Globus pallidus (tissue), 1 donor: ENCODE data around the gene DRC3.
"Not testable (repeated sequence)": the region's sequence is repeated elsewhere in the genome, so short reads cannot be mapped to it uniquely, and the experiment has no call there.

ENCODE experiments used
- DNase-seq: peaks from one replicate; pipeline ENCODE4 v3.0.0-alpha.2; 2015; ENCODE audit warnings: low spot score

Gene DRC3

DNA sequence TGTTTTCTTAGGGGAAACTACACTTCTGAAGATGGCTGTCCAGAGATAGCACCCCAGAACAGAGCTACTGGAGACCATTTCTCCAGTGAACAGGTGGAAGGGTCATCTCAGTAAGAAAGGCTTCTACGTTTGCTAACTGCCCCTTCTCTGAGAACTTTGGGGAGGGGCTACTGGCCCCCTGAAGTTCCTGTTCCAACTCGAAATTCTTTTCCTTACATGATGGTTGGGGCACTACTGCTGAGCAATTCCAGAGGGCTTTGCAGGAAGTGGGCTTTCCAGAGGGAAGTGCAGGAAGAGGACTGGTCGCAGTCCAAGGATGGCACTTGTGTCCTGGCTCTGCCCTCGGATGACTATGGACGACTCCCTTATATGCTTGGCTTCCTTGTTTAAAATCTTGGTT lies 31.6 kb upstream of the DRC3 start:
- DNase-seq: no peak

DNA sequence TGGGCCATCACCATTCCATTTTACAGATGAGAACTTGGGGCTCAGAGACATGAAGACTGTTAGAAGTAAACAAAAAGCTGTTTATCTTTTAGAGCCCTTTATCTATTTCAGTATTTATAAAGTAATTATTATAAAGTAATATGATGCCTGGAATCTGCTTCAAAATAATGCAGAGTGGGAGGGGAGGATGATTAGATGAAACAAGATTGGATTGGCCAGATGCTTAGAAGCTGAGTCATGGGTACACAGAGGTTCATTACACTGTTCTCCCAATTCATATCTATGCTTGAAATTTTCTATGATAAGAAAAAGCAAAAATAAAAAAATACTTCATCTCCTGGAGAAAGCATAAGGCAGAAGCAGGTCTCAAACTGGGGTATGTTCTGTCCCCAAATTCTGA lies 29.8 kb upstream of the DRC3 start:
- no peak for DNase-seq

DNA sequence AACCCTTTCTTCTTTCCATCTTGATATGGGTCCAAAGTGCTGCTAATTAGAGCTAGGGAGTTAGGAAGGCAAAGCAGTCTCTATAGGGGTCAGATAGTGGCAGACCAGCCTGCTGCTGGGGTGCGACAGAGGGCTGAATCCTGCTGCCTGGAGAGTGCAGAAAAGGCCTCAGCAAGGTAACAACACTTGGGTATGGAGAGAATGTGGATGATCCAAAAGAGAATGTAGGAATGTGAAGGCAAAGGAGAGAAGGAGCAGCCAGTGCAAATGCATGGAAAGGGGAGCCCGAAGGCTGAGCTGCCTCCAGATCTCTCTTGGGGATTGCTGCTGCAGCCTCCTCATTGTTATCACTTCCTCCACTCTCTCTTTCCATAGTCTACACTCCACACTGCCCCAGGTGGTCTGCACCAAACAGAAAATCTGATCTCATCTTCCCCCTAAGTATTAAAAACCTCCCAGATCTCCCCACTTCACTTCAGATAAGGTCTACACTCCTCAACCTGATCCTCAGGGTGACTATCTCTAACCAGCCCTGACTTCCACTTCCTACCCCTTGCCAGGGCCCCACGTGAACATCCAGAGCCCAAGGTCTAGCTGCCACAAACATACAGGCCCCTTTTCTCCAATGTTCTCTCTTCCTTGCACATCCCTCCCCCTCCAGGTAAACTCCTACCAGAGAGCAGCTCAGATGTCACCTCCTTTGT lies 29.2 kb upstream of the DRC3 start:
- DNase-seq: no peak

DNA sequence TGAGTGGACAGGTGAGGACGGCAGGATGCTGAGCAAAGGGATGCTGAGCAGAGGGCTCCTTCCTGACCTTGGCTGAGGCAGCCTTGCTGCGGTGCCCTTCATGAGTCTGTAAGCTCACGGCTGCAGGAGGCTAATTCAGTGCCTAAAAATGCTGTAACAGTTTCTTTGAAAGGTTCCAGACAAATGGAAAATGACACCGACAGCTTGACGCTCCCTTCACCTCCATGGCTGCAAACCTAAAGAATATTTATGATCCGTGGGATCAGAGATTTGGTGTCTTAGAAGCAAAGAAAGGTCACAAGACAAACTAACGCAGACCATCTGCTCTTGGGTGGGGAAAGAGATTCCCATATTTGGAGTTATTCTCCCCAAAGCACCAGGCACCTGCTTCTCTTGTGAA lies 28.4 kb upstream of the DRC3 start:
- no peak for DNase-seq

DNA sequence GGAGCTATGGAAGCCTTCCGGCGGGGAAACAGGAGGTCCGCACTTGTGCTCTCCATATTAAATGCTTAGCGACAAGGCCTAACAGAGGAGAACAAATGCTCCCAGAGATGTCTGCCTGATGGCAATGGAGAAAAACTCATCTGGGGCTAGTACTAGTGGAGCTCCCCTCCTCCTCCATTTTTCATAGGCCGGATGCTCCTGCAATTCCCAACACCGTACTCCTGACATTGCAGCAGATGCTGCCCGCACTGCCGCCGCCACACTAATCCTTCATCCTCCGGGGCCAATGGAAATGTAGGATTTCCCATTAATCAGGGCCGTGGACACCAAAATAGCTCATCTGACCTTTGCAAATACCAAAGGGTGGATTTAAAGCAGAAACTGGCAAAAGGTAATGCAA lies 27.9 kb upstream of the DRC3 start:
- no peak for DNase-seq

DNA sequence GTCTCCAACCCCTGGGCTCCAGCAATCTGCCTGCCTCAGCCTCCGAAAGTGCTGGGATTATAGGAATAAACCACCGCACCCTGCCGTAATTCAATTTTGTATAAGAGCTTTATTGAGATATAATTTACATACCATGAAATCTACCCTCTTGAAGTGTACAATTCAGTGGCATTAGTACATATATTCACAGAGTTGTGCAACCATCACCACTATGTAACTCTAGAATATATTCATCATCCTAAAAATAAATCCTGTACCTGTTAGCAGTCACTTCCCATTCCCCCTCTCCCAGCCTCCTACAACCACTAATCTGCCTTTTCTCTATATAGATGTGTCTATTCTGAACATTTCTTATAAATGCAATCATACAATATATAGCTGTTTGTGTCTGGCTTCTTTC lies 26.6 kb upstream of the DRC3 start:
- no peak for DNase-seq

DNA sequence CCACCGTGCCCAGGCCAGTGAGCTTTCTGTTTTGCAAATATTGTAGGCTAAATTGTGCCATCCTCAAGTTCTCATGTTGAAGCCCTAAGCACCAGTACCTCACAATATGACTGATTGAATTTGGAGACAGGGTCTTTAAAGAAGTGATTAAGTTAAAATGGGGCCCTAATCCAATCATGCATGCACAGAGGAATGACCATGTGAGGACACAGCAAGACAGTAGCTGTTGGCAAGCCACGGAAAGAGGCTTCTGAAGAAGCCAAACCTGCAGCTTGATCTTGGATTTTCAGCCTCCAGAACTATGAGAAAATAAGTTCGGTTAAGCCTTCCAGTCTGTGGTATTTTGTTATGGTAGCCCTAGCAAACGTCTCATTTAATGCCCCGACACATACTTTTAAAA lies 25.4 kb upstream of the DRC3 start:
- no peak for DNase-seq

DNA sequence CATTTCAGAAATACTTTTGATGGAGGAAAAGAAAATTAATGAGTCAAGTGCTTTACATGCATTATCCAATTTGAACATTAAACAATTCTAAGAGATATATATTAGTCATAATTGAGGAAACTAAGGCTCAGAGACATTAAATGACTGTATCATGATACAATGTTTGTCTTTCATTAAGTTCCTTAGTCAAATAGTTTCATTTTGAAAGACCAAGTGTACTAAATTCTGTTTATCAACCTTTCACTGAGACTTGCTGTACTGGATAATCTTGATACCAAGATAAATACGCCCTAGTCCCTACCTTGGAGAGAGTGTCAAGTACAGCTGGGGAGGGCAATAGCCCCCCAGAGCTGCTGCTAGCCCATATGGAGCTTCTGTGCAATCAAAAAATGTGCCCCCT lies 24.7 kb upstream of the DRC3 start:
- DNase-seq: no peak

DNA sequence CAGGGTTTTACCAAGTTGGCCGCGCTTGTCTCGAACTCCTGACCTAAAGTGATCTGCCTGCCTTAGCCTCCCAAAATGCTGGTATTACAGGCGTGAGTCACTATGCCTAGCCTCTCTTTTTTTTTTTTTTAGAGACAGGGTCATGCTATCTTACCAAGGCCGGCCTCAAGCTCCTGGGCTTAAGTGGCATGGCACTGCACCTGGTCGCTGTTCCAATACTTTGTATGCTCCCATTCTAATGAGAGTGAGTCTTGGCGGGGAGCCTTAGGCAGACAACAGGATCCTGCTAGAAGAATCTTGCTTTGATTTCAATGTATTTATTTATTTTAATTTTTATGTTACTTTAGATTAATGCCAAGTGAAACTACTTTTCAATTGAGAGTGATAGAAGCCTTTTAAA lies 22.3 kb upstream of the DRC3 start:
- no peak for DNase-seq

DNA sequence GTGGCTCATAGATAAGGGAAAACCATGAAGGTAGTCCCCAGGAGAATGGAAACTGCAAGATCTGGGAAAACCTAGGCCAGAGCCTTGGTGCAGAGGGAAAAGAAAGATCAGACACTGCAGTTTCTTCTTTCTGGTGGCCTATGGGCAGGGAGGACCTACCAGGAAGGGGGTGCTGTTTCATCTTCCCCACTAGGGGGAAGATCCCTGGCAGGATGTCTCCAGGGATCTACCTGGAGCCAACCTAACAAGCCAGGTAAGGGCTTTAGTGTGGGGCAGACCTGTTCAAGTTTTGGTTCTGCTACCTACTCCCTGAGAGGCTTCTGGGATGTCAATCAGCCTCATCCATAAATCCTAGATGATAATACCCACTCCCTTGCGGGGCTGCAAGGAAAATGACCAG lies 21.9 kb upstream of the DRC3 start:
- DNase-seq: no peak

DNA sequence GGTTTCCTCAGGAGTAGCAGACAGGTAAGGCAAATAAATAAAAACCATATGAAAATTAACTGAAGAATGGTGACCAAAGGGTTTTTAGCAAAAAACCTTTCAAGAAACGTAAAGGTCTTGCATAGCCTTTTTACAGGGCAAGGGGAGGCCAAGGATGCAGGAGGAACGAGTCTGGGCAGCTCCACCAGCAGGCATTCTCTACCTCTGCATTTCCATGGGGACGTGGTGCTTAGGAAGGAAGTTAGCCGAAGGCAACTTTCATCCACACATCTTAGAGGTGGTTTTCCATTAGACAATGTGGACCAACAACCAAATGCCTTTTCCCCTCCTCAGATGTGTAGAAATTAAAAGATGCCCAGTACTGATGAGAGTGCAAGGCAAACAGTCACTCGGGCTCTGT lies 21.1 kb upstream of the DRC3 start:
- DNase-seq: no peak

DNA sequence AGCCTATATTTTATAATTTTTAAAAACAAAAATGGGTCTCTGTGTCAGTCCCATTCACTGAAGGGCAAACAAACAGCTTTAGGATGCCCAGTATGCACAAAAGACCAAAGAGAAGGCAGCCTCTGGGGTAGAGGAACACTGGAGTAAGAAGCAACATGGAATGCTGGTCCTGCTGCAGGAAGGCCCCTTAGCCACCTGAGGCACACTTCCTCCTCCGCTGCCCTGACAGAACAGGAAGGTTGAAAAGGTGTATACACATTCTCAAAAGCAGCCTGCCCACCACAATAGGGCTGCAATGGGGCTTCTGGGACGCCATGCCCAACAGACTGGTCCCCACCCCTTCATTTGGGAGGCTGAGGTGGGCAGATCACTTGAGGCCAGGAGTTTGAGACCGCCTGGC lies 20.0 kb upstream of the DRC3 start:
- no peak for DNase-seq

DNA sequence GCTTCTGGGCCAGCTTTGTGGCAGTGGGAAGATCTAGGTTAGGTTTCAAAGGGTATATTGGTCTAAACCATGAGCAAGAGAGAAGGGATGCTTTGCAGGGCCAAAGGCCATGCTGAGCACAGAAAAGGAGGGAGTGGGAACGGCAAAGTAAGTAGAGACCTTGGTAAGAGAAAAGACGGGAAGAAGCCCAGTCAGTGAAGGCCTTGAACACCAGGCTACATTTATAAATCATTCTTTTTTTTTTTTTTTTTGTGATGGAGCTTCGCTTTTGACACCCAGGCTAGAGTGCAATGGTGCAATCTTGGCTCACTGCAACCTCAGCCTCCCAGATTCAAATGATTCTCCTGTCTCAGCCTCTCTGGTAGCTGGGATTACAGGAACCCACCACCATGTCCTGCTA lies 18.6 kb upstream of the DRC3 start:
- DNase-seq: no peak

DNA sequence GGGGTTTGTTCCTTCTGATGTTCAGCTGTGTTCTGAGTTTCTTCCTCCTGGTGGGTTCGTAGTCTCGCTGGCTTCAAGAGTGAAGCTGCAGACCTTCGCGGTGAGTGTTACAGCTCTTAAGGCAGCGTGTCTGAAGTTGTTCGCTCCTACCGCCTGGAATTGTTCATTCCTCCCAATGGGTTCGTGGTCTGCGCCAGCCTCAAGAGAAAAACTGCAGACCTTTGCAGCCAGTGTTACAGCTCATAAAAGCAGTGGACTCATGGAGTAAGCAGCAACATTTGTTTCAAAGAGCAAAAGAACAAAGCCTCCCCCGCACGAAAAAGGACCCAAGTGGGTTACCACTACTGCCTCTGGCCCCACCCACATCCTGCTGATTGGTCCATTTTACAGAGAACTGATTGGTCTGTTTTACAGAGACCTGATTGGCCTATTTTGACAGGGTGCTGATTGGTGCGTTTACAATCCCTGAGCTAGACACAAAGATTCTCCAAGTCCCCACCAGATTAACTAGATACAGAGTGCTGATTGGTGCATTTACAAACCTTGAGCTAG lies 16.8 kb upstream of the DRC3 start:
- not testable (repeated sequence) for DNase-seq

DNA sequence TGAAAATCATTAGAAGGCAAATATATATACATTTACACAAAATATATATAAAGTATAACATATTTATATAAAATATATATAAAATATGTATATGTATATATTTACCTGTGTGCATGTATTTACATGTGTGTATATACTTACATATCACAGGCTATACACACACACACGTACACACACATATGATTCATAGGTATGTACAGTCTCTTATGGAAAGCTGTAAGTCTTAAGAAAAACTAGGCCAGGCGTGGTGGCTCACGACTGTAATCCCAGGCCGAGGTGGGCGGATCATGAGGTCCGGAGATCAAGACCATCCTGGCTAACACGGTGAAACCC lies 15.1 kb upstream of the DRC3 start:
- DNase-seq: no peak

DNA sequence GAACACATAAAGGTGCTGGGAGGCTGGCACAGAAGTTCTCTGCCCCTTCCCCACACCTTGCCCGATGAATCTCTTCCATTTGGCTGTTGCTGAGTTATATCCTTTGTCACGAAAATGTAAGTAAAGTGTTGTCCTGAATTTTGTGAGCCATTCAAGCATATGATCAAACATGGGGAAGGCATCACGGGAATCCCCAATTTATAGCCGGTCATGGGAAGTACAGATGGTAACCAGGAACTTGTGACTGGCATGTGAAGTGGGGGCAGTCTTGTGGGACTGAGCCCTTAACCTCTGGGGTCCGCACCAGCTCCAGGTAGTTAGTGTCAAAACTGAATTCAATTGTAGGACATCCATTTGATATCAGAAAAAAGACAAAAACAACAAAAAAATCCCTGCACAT lies 13.7 kb upstream of the DRC3 start:
- no peak for DNase-seq

DNA sequence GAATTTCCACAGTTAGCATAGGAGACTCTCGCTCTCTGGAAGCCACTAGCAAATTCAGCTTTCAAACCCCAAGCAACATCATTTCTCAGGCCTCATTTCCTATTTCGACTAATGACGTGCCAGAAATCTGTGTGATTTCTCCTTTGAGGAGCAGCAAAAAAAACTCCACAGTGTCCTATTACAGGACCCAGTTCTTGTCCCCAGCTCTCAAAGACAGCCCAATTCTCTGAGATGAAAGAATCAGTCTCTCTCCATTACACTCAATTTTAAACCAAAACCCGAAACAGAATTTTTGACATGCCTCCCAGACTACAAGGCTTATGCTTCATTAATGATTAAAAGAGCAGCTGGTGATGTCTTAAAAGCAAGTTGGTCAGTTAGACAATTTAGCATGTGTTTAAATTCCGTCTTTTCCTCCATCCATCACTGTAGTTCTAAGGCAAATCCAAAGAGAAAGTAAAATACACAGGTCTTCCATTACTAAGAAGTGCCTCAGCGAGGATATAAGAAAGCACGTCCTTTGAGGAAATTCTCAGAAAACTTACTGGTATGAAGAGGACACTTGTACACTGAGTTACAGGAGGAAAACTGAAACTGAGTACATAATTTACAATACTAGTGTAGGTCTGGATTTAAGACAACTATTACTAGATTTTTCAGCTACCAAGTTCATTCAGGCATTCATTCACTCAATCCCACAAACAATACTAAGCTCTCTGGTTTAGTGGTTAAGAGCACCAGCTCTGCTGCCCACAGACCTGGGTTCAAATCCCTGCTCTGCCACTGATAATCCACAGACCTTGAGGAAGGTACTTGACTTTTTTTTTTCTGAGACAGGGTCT lies 12.9 kb upstream of the DRC3 start:
- peak; percentile 30 for DNase-seq

DNA sequence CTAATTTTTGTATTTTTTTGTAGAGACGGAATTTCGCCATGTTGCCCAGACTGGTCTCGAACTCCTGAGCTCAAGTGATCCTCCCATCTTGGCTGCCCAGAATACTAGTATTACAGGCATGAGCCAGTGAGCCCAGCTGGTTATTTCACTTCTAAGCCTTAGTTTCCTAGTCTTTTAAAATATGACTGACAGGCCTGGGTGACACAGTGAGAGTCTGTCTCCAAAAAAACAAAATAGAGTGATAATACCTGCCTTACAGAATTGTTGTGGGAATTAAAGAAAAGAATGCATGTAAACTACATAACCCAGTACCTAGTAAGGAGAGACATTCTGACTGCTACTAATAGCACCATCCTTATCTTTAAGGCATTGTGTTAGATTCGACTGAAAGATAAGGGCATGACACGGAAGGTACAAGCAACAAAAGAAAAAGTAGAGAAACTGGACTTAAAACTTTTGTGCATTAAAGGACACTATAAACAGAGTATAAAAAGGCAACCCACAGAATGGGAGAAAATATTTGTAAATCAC lies 12.1 kb upstream of the DRC3 start:
- no peak for DNase-seq

DNA sequence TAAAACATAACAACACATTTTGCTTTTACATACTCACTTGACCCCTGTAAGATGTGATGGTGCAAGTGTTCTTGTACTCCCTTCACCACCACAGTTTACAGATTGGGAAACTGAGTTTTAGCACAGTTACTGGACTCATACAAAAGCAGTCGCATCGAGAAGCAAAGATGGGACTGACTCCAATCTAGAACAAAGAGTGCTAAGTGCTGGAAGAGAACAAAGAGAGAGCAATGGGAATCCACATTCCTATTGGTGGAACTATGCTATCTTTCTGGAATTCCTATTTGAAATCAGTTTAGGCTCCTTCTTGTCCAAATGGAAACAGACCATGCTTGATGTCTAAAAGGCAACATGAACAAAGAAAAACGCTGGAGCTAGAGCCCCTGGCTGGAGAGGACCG lies 9.6 kb upstream of the DRC3 start:
- peak; percentile 74 for DNase-seq

DNA sequence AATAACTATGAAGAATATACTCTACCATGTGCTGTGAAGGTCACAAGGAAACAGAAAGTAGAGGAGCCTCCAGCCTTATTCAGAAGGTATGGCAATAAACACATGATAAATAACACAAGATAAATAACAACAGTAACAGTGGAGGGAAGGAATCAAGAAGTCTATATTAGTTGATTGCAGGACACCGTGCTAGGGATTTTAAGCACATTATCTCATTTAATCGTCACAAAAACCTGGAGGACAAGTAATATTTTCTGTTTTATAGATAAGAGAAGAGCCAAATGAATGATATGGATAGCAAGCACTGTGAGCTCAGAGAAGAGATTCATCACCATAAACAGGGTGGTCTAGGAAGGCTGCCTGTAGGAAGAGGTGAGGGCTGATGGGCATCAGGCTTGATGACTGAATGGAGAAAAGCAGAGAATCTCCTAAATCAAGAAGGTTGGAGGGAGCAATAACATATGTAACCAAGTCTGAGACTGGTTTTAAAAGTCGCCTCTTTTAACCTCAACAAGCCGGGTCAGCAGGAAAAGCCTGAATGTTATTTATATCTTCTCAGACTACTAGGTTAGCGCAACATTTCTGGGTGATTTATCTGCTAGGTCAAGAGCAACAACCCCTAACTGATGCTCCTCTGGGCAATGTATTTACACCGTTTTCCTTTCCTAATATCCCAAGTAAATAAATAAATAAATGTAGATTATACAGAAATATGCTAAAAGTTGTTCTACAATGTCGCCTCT lies 8.8 kb upstream of the DRC3 start:
- no peak for DNase-seq

DNA sequence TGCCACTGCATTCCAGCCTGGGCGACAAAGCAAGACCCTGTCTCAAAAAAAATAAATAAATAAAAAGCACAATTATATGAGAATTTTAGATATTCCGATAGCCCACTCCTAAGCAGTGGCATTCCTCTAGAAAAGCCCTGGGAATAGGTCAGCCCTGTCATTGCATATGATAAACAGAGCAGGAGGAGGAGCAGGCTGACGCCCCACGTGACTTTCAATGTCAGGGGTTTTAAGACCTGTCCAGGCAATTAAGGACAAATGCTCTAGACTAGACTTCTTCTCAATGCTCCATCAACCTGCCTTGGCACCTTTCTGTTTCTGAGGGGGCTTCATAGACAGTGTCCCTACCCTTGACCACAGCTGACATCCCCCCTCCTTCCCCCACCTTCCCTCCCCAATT lies 8.0 kb upstream of the DRC3 start:
- no peak for DNase-seq

DNA sequence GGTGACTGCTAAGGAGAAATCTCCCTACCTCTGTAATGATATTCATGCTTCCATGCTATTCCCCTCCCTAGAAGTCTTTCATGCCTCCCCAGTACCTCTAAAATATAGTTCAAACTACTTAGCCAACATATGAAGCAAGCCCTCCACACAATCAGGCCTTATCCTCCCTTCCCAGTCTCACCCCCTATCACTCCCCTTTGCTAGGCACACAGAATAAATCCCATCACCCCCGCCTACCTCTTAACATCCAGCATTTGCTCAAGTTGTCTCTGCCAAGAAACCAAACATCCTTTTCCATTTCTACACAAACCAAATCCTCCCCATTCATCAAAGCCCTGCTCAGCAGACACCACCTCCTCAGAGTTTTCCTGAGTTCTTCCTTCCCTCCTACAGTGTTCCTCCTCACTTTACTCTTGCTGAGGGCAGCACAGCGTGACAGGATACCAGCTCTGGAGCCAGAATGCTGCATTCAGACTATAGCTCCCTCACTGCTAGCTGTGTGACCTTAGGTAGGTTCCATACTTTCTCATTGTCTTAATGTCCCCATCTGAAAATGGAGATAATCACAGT lies 7.4 kb upstream of the DRC3 start:
- no peak for DNase-seq
